ENCODE results near the gene UBE2S.
"Not testable (repeated sequence)": the region's sequence is repeated elsewhere in the genome, so short reads cannot be mapped to it uniquely, and the experiment has no call there.

DNA sequence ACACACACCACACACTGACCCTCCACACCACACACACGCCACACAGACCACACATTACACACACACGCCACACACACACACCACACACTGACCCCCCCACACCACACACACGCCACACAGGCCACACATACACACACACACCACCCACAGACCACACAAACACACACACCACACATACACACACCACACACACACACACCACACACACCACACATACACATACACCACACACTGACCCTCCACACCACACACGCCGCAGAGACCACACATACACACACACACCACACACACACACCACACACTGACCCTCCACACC lies 40.5 kb upstream of the UBE2S start:
- not testable (repeated sequence) for TF ChIP-seq CTCF (IDR thresholded peaks at IDR 0.05); POLR2AphosphoS5 (IDR thresholded peaks at IDR 0.05; ENCODE audit: low read depth, low read length)
